Measurements from ENCODE around the gene BOC.

- no peak for TF ChIP-seq POLR2A (IDR thresholded peaks at IDR 0.05; ENCODE audit: low read depth, low read length)
- TF ChIP-seq, protein P1, sequence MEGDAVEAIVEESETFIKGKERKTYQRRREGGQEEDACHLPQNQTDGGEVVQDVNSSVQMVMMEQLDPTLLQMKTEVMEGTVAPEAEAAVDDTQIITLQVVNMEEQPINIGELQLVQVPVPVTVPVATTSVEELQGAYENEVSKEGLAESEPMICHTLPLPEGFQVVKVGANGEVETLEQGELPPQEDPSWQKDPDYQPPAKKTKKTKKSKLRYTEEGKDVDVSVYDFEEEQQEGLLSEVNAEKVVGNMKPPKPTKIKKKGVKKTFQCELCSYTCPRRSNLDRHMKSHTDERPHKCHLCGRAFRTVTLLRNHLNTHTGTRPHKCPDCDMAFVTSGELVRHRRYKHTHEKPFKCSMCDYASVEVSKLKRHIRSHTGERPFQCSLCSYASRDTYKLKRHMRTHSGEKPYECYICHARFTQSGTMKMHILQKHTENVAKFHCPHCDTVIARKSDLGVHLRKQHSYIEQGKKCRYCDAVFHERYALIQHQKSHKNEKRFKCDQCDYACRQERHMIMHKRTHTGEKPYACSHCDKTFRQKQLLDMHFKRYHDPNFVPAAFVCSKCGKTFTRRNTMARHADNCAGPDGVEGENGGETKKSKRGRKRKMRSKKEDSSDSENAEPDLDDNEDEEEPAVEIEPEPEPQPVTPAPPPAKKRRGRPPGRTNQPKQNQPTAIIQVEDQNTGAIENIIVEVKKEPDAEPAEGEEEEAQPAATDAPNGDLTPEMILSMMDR (IDR thresholded peaks at IDR 0.05; ENCODE audit: extremely low read depth in 1 of 2, insufficient read depth in 1 of 2, low read depth in 1 of 2, low read length in 2 of 2) = no peak
- no peak for TF ChIP-seq GATA2 (IDR thresholded peaks at IDR 0.05; ENCODE audit: insufficient read depth, insufficient read length, low read depth, low read length)
- TF ChIP-seq EZH2 (IDR thresholded peaks at IDR 0.05; ENCODE audit: borderline replicate concordance, low read depth, low read length, severe bottlenecking) = no peak
- TF ChIP-seq FOS (IDR thresholded peaks at IDR 0.05; ENCODE audit: borderline replicate concordance, insufficient read depth, low read length) = no peak
- TF ChIP-seq, protein P2, sequence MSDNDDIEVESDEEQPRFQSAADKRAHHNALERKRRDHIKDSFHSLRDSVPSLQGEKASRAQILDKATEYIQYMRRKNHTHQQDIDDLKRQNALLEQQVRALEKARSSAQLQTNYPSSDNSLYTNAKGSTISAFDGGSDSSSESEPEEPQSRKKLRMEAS (IDR thresholded peaks at IDR 0.05; ENCODE audit: insufficient read depth, insufficient read length) = no peak
- TF ChIP-seq POLR2AphosphoS5 (IDR thresholded peaks at IDR 0.05; ENCODE audit: insufficient read depth, low read depth, low read length) = no peak
- TF ChIP-seq JUN (IDR thresholded peaks at IDR 0.05; ENCODE audit: borderline replicate concordance, insufficient read depth, insufficient read length, low read depth) = no peak
These were observed 40.6 kb upstream of the BOC start for GRCh38 chr3:113170771-113171170.

Data from endothelial cell of umbilical vein (primary cell).